TTC549 (cell line): ENCODE data around the gene PFKP.
"Not testable (repeated sequence)": the region's sequence is repeated elsewhere in the genome, so short reads cannot be mapped to it uniquely, and the experiment has no call there.

Source experiments
- FAIRE-seq: peaks from 2 replicates; lab custom pipeline; 2012; peaks lifted over from hg19 to GRCh38; lab: Jason Lieb, UNC

PFKP gene

GRCh38 chr10:3047596-3047995 lies 19.8 kb upstream of the PFKP start:
- no peak for FAIRE-seq

GRCh38 chr10:3048119-3049019 lies 19.0 kb upstream of the PFKP start:
- no peak for FAIRE-seq

GRCh38 chr10:3051692-3052091 lies 15.7 kb upstream of the PFKP start:
- no peak for FAIRE-seq

GRCh38 chr10:3053155-3053554 lies 14.2 kb upstream of the PFKP start:
- no peak for FAIRE-seq

- FAIRE-seq: no peak
Observed at GRCh38 chr10:3054183-3054850, 13.0 kb upstream of the PFKP start.

GRCh38 chr10:3054851-3055199 lies 12.5 kb upstream of the PFKP start:
- no peak for FAIRE-seq

- no peak for FAIRE-seq
Observed at GRCh38 chr10:3056280-3057037, 10.9 kb upstream of the PFKP start.

- no peak for FAIRE-seq
Observed at GRCh38 chr10:3057946-3058345, 9.4 kb upstream of the PFKP start.

GRCh38 chr10:3059974-3060373 lies 7.4 kb upstream of the PFKP start:
- FAIRE-seq: no peak

GRCh38 chr10:3060481-3060889 lies 6.9 kb upstream of the PFKP start:
- no peak for FAIRE-seq

GRCh38 chr10:3061323-3061898 lies 5.9 kb upstream of the PFKP start:
- FAIRE-seq: not testable (repeated sequence)

- no peak for FAIRE-seq
Observed at GRCh38 chr10:3062502-3063186, 4.7 kb upstream of the PFKP start.

- FAIRE-seq: no peak
Observed at GRCh38 chr10:3064423-3064822, 2.9 kb upstream of the PFKP start.

GRCh38 chr10:3065622-3066021 lies 1.7 kb upstream of the PFKP start:
- FAIRE-seq: no peak

GRCh38 chr10:3066317-3067117 lies 831 bp upstream of the PFKP start:
- FAIRE-seq: no peak

- FAIRE-seq: no peak
Observed at GRCh38 chr10:3067859-3068179, 471 bp downstream of the PFKP start.

GRCh38 chr10:3068201-3068967 lies 1.0 kb downstream of the PFKP start:
- FAIRE-seq: no peak

GRCh38 chr10:3068968-3069737 lies 1.8 kb downstream of the PFKP start:
- no peak for FAIRE-seq

- no peak for FAIRE-seq
Observed at GRCh38 chr10:3069876-3070275, 2.5 kb downstream of the PFKP start.
